D341Med (cell line): Measurements from ENCODE around the gene LAMA4.

Source experiments
- DNase-seq: peaks from one replicate; pipeline ENCODE4 v3.0.0; 2012; ENCODE audit warnings: low spot score

The LAMA4 gene

GRCh38 chr6:112272799-112273198 lies 18.4 kb upstream of the LAMA4 start:
- no peak for DNase-seq

- no peak for DNase-seq
These were observed 16.4 kb upstream of the LAMA4 start for GRCh38 chr6:112270756-112271155.

GRCh38 chr6:112269979-112270566 lies 15.7 kb upstream of the LAMA4 start:
- DNase-seq, result no peak

- DNase-seq, result no peak
These were observed 14.7 kb upstream of the LAMA4 start for GRCh38 chr6:112269114-112269513.

GRCh38 chr6:112268654-112269053 lies 14.3 kb upstream of the LAMA4 start:
- no peak for DNase-seq

- no peak for DNase-seq
These were observed 13.7 kb upstream of the LAMA4 start for GRCh38 chr6:112268019-112268418.

- no peak for DNase-seq
These were observed 12.0 kb upstream of the LAMA4 start for GRCh38 chr6:112266331-112266730.

GRCh38 chr6:112259337-112259675 lies 4.9 kb upstream of the LAMA4 start:
- DNase-seq, result no peak

- DNase-seq, result no peak
These were observed 4.4 kb upstream of the LAMA4 start for GRCh38 chr6:112258642-112259336.

- no peak for DNase-seq
These were observed 3.0 kb upstream of the LAMA4 start for GRCh38 chr6:112257178-112257855.

- no peak for DNase-seq
These were observed 554 bp upstream of the LAMA4 start for GRCh38 chr6:112254921-112255320.

- DNase-seq, result no peak
These were observed 898 bp downstream of the LAMA4 start for GRCh38 chr6:112253498-112253840.

GRCh38 chr6:112252571-112253497 lies 1.5 kb downstream of the LAMA4 start:
- DNase-seq, result no peak

- no peak for DNase-seq
These were observed 3.0 kb downstream of the LAMA4 start for GRCh38 chr6:112251171-112251875.

- no peak for DNase-seq
These were observed 4.9 kb downstream of the LAMA4 start for GRCh38 chr6:112249489-112249888.

- DNase-seq, result no peak
These were observed 7.1 kb downstream of the LAMA4 start for GRCh38 chr6:112247275-112247674.

GRCh38 chr6:112245511-112246203 lies 8.7 kb downstream of the LAMA4 start:
- DNase-seq, result no peak

- DNase-seq, result no peak
These were observed 10.2 kb downstream of the LAMA4 start for GRCh38 chr6:112243861-112244827.

GRCh38 chr6:112241820-112242429 lies 12.4 kb downstream of the LAMA4 start:
- no peak for DNase-seq

- DNase-seq, result no peak
These were observed 16.8 kb downstream of the LAMA4 start for GRCh38 chr6:112237595-112237994.
